NCI-H187 (cell line): ENCODE results near the gene PPFIA1.
"Not testable (repeated sequence)": the region's sequence is repeated elsewhere in the genome, so short reads cannot be mapped to it uniquely, and the experiment has no call there.

Source experiments
- DNase-seq, 2 experiments: peaks; one replicate each; lab custom pipeline; 2025; lab: John Stamatoyannopoulos, UW

Gene PPFIA1

GRCh38 chr11:70326365-70326811 is 55.9 kb downstream of the PPFIA1 start:
- no peak for DNase-seq

GRCh38 chr11:70326833-70327232 is 56.3 kb downstream of the PPFIA1 start:
- no peak for DNase-seq

GRCh38 chr11:70327717-70328116 is 57.2 kb downstream of the PPFIA1 start:
- no peak for DNase-seq

GRCh38 chr11:70328556-70328955 is 58.1 kb downstream of the PPFIA1 start:
- no peak for DNase-seq

GRCh38 chr11:70331320-70331843 is 60.9 kb downstream of the PPFIA1 start:
- not testable (repeated sequence) for DNase-seq

- DNase-seq = no peak
Observed at GRCh38 chr11:70331901-70332300, 61.4 kb downstream of the PPFIA1 start.

- DNase-seq = no peak
Observed at GRCh38 chr11:70332567-70332966, 62.1 kb downstream of the PPFIA1 start.

- DNase-seq = no peak
Observed at GRCh38 chr11:70333261-70333660, 62.8 kb downstream of the PPFIA1 start.

- DNase-seq = no peak
Observed at GRCh38 chr11:70334351-70334995, 64.0 kb downstream of the PPFIA1 start.

GRCh38 chr11:70335511-70335910 is 65.0 kb downstream of the PPFIA1 start:
- no peak for DNase-seq

GRCh38 chr11:70338594-70338993 is 68.1 kb downstream of the PPFIA1 start:
- DNase-seq = no peak

- no peak for DNase-seq
Observed at GRCh38 chr11:70339066-70339465, 68.6 kb downstream of the PPFIA1 start.

- no peak for DNase-seq
Observed at GRCh38 chr11:70341881-70342429, 71.5 kb downstream of the PPFIA1 start.

- DNase-seq = peak in 1 of 2 experiments; percentile 3
Observed at GRCh38 chr11:70343636-70344035, 73.1 kb downstream of the PPFIA1 start.

GRCh38 chr11:70348191-70348590 is 77.7 kb downstream of the PPFIA1 start:
- no peak for DNase-seq

GRCh38 chr11:70348608-70349007 is 78.1 kb downstream of the PPFIA1 start:
- no peak for DNase-seq

- no peak for DNase-seq
Observed at GRCh38 chr11:70351646-70352045, 81.2 kb downstream of the PPFIA1 start.

- DNase-seq = no peak
Observed at GRCh38 chr11:70352100-70352499, 81.6 kb downstream of the PPFIA1 start.

- DNase-seq = no peak
Observed at GRCh38 chr11:70352601-70353000, 82.1 kb downstream of the PPFIA1 start.

GRCh38 chr11:70353329-70353728 is 82.8 kb downstream of the PPFIA1 start:
- no peak for DNase-seq

- DNase-seq = no peak
Observed at GRCh38 chr11:70353900-70354568, 83.5 kb downstream of the PPFIA1 start.

- DNase-seq = no peak
Observed at GRCh38 chr11:70354629-70355028, 84.1 kb downstream of the PPFIA1 start.

GRCh38 chr11:70358753-70359152 is 88.3 kb downstream of the PPFIA1 start:
- DNase-seq = no peak
